MM.1S (cell line): ENCODE data around the gene RASL12.

ENCODE experiments used
- DNase-seq: peaks from one replicate; pipeline ENCODE4 v3.0.0-alpha.2; 2015
- H2AFZ ChIP-seq: fragments of 300-600 bp; sonication (generic); 2 replicates; pipeline ENCODE4 v1.6.0; 2016; ENCODE audit warnings: antibody characterized with exemption, low read length
- H3F3A ChIP-seq: fragments of 300-600 bp; sonication (generic); 2 replicates; pipeline ENCODE4 v1.6.1; 2016; ENCODE audit warnings: mild to moderate bottlenecking, antibody characterized with exemption, low read length, moderate library complexity, mixed read lengths; ENCODE audit not compliant: insufficient read depth
- H3K27ac ChIP-seq: fragments of 300-600 bp; sonication (generic); 2 replicates; pipeline ENCODE4 v1.5.1; 2016; ENCODE audit warnings: mild to moderate bottlenecking, low read length
- H3K27me3 ChIP-seq: fragments of 300-600 bp; sonication (generic); replicated peaks from 2 replicates; pipeline ENCODE4 v1.6.0; 2016; ENCODE audit warnings: low read length; ENCODE audit not compliant: insufficient read depth
- H3K36me3 ChIP-seq: fragments of 300-600 bp; sonication (generic); replicated peaks from 2 replicates; pipeline ENCODE4 v1.6.1; 2016; ENCODE audit warnings: mild to moderate bottlenecking, low read length, mixed read lengths; ENCODE audit not compliant: insufficient read depth
- H3K4me1 ChIP-seq: fragments of 300-600 bp; sonication (generic); 2 replicates; pipeline ENCODE4 v1.6.1; 2016; ENCODE audit warnings: low read length, mixed read lengths
- H3K4me2 ChIP-seq: fragments of 300-600 bp; sonication (generic); 2 replicates; pipeline ENCODE4 v1.6.0; 2016; ENCODE audit warnings: low read depth, low read length
- H3K4me3 ChIP-seq: fragments of 300-600 bp; sonication (generic); 2 replicates; pipeline ENCODE4 v1.5.1; 2016; ENCODE audit warnings: low read length, mixed read lengths
- H3K79me2 ChIP-seq: fragments of 300-600 bp; sonication (generic); 2 replicates; pipeline ENCODE4 v1.6.1; 2016; ENCODE audit warnings: mixed run types, low read length, mixed read lengths
- H3K9ac ChIP-seq: fragments of 300-600 bp; sonication (generic); 2 replicates; pipeline ENCODE4 v1.6.1; 2016; ENCODE audit warnings: low read length, mixed read lengths
- H3K9me2 ChIP-seq: fragments of 300-600 bp; sonication (generic); replicated peaks from 2 replicates; pipeline ENCODE4 v1.6.1; 2016; ENCODE audit warnings: mild to moderate bottlenecking, low read length, mixed read lengths; ENCODE audit not compliant: insufficient read depth
- H3K9me3 ChIP-seq: fragments of 300-600 bp; sonication (generic); replicated peaks from 2 replicates; pipeline ENCODE4 v1.6.1; 2016; ENCODE audit warnings: mild to moderate bottlenecking, low read length, mixed read lengths; ENCODE audit not compliant: insufficient read depth
- H4K20me1 ChIP-seq: fragments of 300-600 bp; sonication (generic); 2 replicates; pipeline ENCODE4 v1.6.1; 2016; ENCODE audit warnings: mild to moderate bottlenecking, low read length, moderate library complexity, mixed read lengths; ENCODE audit not compliant: insufficient read depth
- CTCF ChIP-seq: fragments of 300-600 bp; sonication (generic); IDR thresholded peaks from 2 replicates; pipeline ENCODE4 v1.5.1; 2016; ENCODE audit warnings: antibody characterized with exemption, low read length, mixed read lengths
- EZH2 ChIP-seq: fragments of 300-600 bp; sonication (generic); optimal IDR thresholded peaks from 2 replicates; pipeline ENCODE3; 2017; ENCODE audit warnings: low read depth, mild to moderate bottlenecking, antibody characterized with exemption, low read length, mixed read lengths
- EZH2phosphoT487 ChIP-seq: fragments of 300-600 bp; sonication (generic); IDR thresholded peaks from 2 replicates; pipeline ENCODE4 v1.6.1; 2018; ENCODE audit warnings: antibody characterized with exemption, low read length

RASL12 gene

GRCh38 chr15:65072617-65073016, 4.8 kb upstream of the RASL12 start:
- no peak overlapping the region for H3K9ac ChIP-seq
- no peaks in the 10 kb centered on the region for H4K20me1 ChIP-seq
- H2AFZ ChIP-seq: no peak overlapping the region
- no peak for DNase-seq
- H3K27ac ChIP-seq: no peak overlapping the region
- H3K9me2 ChIP-seq: no peaks in the 10 kb centered on the region
- no peak overlapping the region for H3K4me2 ChIP-seq
- no peaks in the 10 kb centered on the region for H3F3A ChIP-seq
- H3K9me3 ChIP-seq: no peaks in the 10 kb centered on the region
- no peaks in the 10 kb centered on the region for H3K79me2 ChIP-seq
- no peaks in the 10 kb centered on the region for H3K36me3 ChIP-seq
- TF ChIP-seq EZH2: no peak
- no peak for TF ChIP-seq CTCF
- no peak for TF ChIP-seq EZH2phosphoT487
- no peaks in the 10 kb centered on the region for H3K4me1 ChIP-seq
- no peaks in the 10 kb centered on the region for H3K27me3 ChIP-seq
- H3K4me3 ChIP-seq: no peak overlapping the region

- H3K9me3 ChIP-seq: no peaks in the 10 kb centered on the region
- H3K9me2 ChIP-seq: no peaks in the 10 kb centered on the region
- no peaks in the 10 kb centered on the region for H3K79me2 ChIP-seq
- H4K20me1 ChIP-seq: no peaks in the 10 kb centered on the region
- H3K27me3 ChIP-seq: peaks cover 1% of the 10 kb centered on the region; the same call in 1 of the 2 replicates
- H3F3A ChIP-seq: no peaks in the 10 kb centered on the region
- H3K4me2 ChIP-seq: no peak overlapping the region
- no peak overlapping the region for H3K9ac ChIP-seq
- TF ChIP-seq EZH2: no peak
- TF ChIP-seq CTCF: no peak
- no peak for TF ChIP-seq EZH2phosphoT487
- no peak for DNase-seq
- H3K4me1 ChIP-seq: no peaks in the 10 kb centered on the region
- no peak overlapping the region for H3K27ac ChIP-seq
- H3K4me3 ChIP-seq: no peak overlapping the region
- no peak overlapping the region for H2AFZ ChIP-seq
- H3K36me3 ChIP-seq: no peaks in the 10 kb centered on the region
Measured at GRCh38 chr15:65072027-65072426, 4.2 kb upstream of the RASL12 start.

GRCh38 chr15:65071381-65071811, 3.6 kb upstream of the RASL12 start:
- no peak overlapping the region for H3K4me3 ChIP-seq
- TF ChIP-seq EZH2 (no peak), CTCF (no peak), EZH2phosphoT487 (no peak)
- H3K27ac ChIP-seq: no peak overlapping the region
- no peaks in the 10 kb centered on the region for H3F3A ChIP-seq
- H3K9me2 ChIP-seq: no peaks in the 10 kb centered on the region
- no peak overlapping the region for H2AFZ ChIP-seq
- no peaks in the 10 kb centered on the region for H3K36me3 ChIP-seq
- H3K9ac ChIP-seq: no peak overlapping the region
- no peaks in the 10 kb centered on the region for H3K79me2 ChIP-seq
- H4K20me1 ChIP-seq: no peaks in the 10 kb centered on the region
- H3K4me1 ChIP-seq: no peaks in the 10 kb centered on the region
- DNase-seq: no peak
- H3K4me2 ChIP-seq: no peak overlapping the region
- H3K27me3 ChIP-seq: peaks cover 7% of the 10 kb centered on the region; the same call in 1 of the 2 replicates
- H3K9me3 ChIP-seq: no peaks in the 10 kb centered on the region
